Muscle layer of duodenum (tissue), 2 donors: ENCODE results near the gene MATN1.
"Not testable (repeated sequence)": the region's sequence is repeated elsewhere in the genome, so short reads cannot be mapped to it uniquely, and the experiment has no call there.

Experiments used
- H3K27ac ChIP-seq: one replicate; pipeline ENCODE4 v1.7.0; 2013; ENCODE audit warnings: mild to moderate bottlenecking, low read length
- H3K27me3 ChIP-seq: one replicate; pipeline ENCODE4 v1.7.0; 2013; ENCODE audit warnings: low read depth, mild to moderate bottlenecking, control low read depth, low read length
- H3K36me3 ChIP-seq, 2 donors: one replicate each; pipeline ENCODE4 v1.7.0; 2013; ENCODE audit warnings: low read length in 2 of 2, control low read depth in 1 of 2, mild to moderate bottlenecking in 1 of 2; ENCODE audit not compliant: insufficient read depth in 2 of 2, control insufficient read depth in 1 of 2
- H3K4me1 ChIP-seq, 2 donors: one replicate each; pipeline ENCODE4 v1.7.0; 2013; ENCODE audit warnings: low read length in 2 of 2, mild to moderate bottlenecking in 2 of 2, control low read depth in 1 of 2, moderate library complexity in 1 of 2; ENCODE audit not compliant: insufficient read depth in 2 of 2, control insufficient read depth in 1 of 2
- H3K4me3 ChIP-seq, 2 donors: one replicate each; pipeline ENCODE4 v1.7.0; 2013; ENCODE audit warnings: low read length in 2 of 2, low read depth in 1 of 2, mild to moderate bottlenecking in 1 of 2
- H3K9me3 ChIP-seq, 2 donors: one replicate each; pipeline ENCODE4 v1.7.0; 2013; ENCODE audit warnings: low read length in 2 of 2, control low read depth in 1 of 2, mild to moderate bottlenecking in 1 of 2; ENCODE audit not compliant: control insufficient read depth in 1 of 2
- donor health status: healthy.

MATN1 gene

GRCh38 chr1:30689901-30690645 lies 33.3 kb downstream of the MATN1 start:
- no peak overlapping the region for H3K27ac ChIP-seq

GRCh38 chr1:30688920-30689794 lies 34.2 kb downstream of the MATN1 start:
- Histone ChIP-seq H3K36me3 (no peaks in the 10 kb centered on the region), H3K9me3 (no peaks in the 10 kb centered on the region), H3K27me3 (peaks cover 9% of the 10 kb centered on the region), H3K4me1 (no peaks in the 10 kb centered on the region), H3K27ac (no peak overlapping the region), H3K4me3 (no peak overlapping the region)

More at GRCh38 chr1:30689901-30690645, 33.3 kb downstream of the MATN1 start:
- Histone ChIP-seq H3K4me1 (no peaks in the 10 kb centered on the region), H3K9me3 (no peaks in the 10 kb centered on the region), H3K36me3 (no peaks in the 10 kb centered on the region), H3K4me3 (no peak overlapping the region), H3K27me3 (no peaks in the 10 kb centered on the region)

- not testable (repeated sequence) for H3K9me3 ChIP-seq, H3K36me3 ChIP-seq, H3K4me3 ChIP-seq, H3K27ac ChIP-seq, H3K4me1 ChIP-seq
- H3K27me3 ChIP-seq = peaks cover 15% of the 10 kb centered on the region
These were observed 34.9 kb downstream of the MATN1 start for GRCh38 chr1:30688516-30688915.

DNA sequence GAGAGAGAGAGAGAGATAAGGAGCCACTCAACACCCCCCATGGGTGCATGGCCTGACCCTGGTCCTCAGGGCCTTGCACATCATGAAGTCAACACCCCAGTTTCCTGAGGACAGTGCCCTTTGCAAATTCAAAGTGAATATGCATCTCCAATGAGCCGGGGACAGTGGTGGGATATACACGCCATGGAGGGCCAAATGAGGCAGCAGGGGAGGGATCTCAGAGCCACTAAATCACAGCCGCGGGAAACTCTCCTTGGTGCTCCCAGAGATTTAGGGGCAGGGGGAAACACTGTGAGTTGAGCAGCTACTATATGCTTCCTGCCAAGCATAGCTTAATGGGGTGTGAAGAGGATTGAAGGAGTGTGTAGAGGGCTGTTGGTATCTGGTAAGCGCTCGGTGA lies 35.5 kb downstream of the MATN1 start:
- Histone ChIP-seq H3K27me3 (peaks cover 16% of the 10 kb centered on the region), H3K9me3 (no peaks in the 10 kb centered on the region), H3K27ac (no peak overlapping the region), H3K36me3 (no peaks in the 10 kb centered on the region), H3K4me1 (no peaks in the 10 kb centered on the region), H3K4me3 (no peak overlapping the region)

DNA sequence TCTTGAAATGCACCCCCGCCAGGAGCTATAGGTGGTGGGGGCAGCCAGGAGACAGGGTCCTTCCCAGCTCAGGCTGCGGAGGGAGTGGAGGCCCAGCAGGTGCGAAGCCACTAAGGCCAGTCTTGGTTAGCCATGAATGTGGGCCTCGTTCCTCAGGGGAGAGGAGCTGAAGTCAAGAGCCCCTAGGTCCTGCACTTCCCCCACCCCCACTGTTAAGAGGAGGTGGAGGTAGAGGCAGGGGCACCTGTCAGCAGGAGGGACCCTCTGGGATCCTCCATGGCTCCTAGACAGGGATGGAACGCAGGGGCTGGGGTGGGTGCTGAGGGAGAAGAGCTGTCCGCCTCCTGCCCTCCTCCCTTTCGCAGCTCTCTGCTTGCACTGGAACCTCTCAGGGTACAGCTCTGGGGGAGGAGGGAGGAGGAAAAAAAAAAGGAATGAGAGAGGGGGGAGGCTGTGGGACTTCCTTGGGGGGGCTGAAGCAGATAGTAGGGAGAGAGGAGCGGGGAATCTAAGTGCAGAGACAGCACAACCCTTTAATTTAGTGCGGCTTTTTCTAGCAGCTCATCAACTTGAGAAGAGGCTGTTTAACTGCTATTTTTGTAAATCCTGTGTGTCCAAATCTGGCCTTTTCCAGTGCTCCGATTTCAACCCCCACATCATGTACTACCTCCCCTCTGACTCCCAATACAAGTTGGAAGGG lies 37.0 kb downstream of the MATN1 start:
- no peaks in the 10 kb centered on the region for H3K36me3 ChIP-seq
- H3K27me3 ChIP-seq = peaks cover 16% of the 10 kb centered on the region
- H3K27ac ChIP-seq = no peak overlapping the region
- no peaks in the 10 kb centered on the region for H3K4me1 ChIP-seq
- H3K4me3 ChIP-seq = no peak overlapping the region
- H3K9me3 ChIP-seq = no peaks in the 10 kb centered on the region

DNA sequence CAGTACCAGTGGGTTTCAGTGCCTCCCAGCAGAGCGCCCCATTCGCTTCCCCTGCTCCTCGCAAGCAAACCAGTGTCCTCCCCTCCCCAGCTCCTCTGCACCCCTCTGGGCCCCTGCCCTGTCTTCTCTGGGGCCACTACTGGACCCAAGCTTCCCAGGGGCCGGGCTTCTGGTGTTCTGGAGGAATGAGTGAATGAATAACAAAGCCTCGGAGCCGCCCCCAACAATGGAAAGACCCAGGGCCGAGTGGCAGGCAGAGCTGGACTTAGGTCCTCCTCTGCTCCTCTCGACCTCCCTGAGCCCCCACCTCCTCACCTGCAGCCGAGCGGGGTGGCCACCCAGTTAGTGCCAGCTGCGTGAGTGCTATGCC lies 37.6 kb downstream of the MATN1 start:
- peaks cover 16% of the 10 kb centered on the region for H3K27me3 ChIP-seq
- H3K27ac ChIP-seq = no peak overlapping the region
- no peaks in the 10 kb centered on the region for H3K9me3 ChIP-seq
- H3K36me3 ChIP-seq = no peaks in the 10 kb centered on the region
- H3K4me1 ChIP-seq = no peaks in the 10 kb centered on the region
- no peak overlapping the region for H3K4me3 ChIP-seq

DNA sequence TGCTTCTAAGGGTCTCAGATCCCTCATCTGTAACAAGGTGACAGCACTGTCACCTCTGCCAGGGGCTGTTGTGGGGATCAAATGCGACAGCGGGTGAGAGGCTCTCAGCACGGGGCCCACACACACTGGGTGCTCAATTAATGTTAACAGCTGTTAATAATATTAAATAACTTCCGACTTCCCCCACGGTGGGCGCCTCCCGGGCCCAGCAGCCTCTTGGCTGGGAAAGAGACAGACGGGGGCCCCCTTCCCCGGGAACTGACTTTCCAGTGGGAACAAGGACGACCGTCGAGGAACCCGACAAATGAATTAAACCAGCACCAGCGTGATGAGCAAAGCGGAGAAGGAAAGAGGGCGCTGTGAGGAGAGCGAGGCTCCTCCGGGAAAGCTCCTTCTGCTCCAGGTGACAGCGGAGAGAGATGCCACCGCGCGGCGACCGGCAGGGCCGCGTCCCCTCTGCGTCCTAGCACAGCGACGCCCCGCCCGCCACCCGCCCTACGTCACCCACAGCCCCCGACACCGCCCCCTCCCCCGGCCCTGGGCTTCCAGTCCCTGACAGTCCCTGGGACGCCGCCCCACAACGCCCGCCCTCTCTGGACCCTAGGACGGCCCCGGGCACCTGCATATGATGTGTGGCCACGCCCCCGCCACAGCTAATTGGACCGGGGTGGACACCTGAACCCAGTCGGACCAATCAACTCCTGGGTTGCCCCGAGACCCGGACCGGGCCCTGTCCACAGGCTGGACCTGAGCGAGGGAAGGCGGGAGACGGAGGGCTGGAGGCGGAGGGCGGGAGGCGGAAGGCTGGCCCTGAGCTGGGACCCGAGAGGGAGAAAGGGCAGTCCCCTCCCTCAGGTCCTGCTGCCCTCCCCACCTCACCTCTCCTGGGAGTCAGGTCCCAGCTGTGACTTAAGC lies 38.2 kb downstream of the MATN1 start:
- Histone ChIP-seq H3K27ac (no peak overlapping the region), H3K36me3 (no peaks in the 10 kb centered on the region), H3K4me3 (no peak overlapping the region), H3K27me3 (peaks cover 16% of the 10 kb centered on the region), H3K4me1 (no peaks in the 10 kb centered on the region), H3K9me3 (no peaks in the 10 kb centered on the region)

- H3K4me1 ChIP-seq = no peaks in the 10 kb centered on the region
- no peaks in the 10 kb centered on the region for H3K9me3 ChIP-seq
- no peak overlapping the region for H3K4me3 ChIP-seq
- H3K27ac ChIP-seq = no peak overlapping the region
- H3K36me3 ChIP-seq = no peaks in the 10 kb centered on the region
- H3K27me3 ChIP-seq = peaks cover 16% of the 10 kb centered on the region
These were observed 39.1 kb downstream of the MATN1 start for GRCh38 chr1:30684259-30684658.

DNA sequence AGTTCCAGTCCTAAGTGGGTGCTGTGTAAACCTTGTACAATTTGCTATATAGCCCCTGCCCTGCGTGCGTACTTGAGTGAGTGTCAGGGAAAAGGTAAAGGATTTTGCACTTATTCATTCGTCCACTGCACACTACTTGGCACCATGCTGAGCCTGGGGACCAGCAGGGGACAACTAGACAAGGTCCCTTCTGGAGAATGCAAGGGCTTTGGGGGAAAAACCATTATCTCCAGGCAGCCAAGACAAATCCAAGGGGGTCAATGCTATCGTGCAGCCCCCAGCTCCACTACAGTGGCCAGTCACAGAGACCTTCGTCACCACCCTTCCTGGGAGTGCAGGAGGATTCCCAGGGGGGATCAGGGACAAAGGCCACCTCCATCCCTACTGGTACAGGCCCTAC lies 39.7 kb downstream of the MATN1 start:
- H3K27me3 ChIP-seq = peaks cover 16% of the 10 kb centered on the region

DNA sequence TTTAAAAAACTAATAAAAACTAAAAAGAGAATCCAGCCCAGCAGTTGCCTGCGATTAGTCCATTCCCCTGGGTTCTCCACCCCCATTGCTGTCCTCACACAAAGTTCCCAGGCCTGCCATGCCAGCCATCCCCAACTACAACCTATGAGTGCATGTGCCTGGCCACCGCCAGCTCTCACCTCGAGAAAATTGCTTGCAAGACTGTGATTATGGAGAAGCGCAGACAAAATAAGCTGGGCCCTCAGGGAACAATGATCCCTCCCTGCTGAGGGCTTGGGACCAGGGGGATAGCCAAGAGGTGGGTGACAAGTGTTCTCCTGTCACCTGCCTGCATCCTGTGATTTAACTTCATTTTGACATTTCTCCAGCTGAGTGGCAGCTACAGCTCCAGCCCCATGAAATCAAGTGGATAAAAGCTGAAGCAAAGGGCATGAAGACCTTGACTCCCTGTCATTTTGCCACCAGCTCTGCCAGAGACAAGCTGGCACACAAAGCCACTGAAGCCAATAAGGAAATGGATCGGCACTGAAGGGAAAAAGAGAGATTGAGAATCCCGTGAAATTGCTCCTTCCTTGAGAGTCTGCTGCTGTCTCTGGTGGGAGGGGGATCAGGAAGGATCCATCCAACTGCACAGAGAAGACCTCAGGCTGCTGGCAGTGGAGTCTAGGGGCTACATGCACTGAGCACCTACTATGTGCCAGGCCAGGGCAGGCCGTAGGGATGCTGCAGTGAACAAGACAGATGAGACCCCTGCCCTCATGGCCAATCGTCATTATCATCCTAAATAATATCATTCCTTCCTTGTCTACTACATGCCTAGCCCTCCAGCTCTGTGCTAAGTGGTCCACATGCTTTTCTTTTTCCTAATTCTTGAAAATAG lies 40.7 kb downstream of the MATN1 start:
- no peaks in the 10 kb centered on the region for H3K9me3 ChIP-seq
- H3K4me3 ChIP-seq = no peak overlapping the region
- no peaks in the 10 kb centered on the region for H3K36me3 ChIP-seq
- peaks cover 16% of the 10 kb centered on the region for H3K27me3 ChIP-seq
- H3K27ac ChIP-seq = no peak overlapping the region
- no peaks in the 10 kb centered on the region for H3K4me1 ChIP-seq

More for the DNA sequence above, 39.7 kb downstream of the MATN1 start:
- Histone ChIP-seq H3K27ac (no peak overlapping the region), H3K4me1 (no peaks in the 10 kb centered on the region), H3K9me3 (no peaks in the 10 kb centered on the region), H3K4me3 (no peak overlapping the region), H3K36me3 (no peaks in the 10 kb centered on the region)
